Stimulated activated CD8-positive, alpha-beta memory T cell treated with anti-CD3 and anti-CD28 coated beads, Interleukin-15, amount 100 ng/mL, for 48 hours (primary cell): ENCODE results near the gene HNRNPM.

ENCODE experiments used
- DNase-seq, 2 donors: peaks; one replicate each; pipeline ENCODE4 v3.0.0-alpha.2; 2020; ENCODE audit warnings: low read depth in 2 of 2

The HNRNPM gene

DNA sequence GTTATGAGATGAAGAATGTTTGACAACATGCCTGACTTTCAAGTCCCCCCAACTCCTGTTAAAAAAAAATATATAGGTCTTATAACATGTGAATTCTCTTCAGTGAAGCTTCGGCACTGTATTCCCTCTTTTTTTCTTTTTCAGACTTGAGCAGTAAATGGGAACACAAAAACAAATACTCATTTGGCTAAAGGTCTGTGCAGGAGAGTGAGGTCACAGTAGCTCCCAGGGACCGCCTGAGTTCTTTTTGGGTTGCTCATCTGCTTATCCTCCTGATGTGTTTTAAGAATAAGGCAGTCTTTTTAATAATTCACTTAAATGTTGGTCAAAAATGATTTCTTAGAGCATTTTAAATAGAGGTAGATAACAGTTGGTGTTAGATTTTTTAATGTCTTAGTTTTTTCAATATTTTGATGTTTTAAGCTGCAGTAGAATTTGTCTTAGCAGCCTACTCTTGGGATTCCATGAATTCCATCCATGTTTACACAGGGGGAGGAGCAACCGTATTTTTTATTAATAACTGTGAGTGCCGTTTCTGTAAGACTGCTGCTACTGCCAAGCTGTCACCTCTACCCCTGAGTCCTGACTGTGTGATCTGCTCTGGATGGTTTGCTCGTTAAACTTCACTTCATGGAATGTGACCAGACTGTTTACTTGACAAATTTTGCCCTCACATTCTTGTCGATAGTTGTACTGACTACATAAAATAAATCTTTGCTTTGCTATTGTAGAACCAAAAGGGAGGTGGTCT is 14.9 kb downstream of the HNRNPM start:
- DNase-seq: no peak

DNA sequence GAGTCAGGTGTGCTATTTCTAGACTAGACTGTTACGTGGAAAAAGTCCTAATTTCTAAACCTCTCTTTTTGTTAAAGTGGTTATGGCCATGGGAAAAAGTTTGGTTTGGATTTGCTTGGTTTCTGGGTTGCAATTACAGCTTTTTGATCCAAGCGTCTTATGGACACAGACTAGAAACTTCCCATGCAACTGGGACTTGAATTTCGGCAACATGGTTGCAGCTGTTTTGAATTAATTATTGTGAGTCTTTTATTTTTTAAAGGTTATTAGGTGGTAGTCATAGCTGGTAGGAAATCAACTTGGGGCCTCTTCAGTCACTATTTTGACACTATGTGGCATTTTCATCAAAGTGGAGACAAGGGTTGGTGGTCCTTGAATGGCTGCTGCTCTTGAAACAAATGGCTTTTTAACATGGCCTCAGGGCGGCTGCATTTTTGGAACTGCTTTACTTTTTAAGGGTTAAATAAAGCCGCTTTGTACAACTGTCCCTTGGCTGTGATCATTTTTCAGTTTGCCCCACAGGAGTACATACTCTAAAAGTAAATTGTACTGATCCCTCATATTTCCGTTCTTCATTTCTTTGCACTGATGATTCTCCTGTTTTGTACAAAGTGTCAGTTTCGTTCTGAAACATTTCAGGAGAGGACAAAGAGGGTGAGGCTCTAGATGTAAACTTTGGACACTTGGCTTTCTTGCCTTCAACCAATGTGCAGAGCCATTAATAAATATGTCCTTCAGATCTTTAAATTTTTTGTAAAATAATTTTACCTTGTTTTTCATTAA is 15.9 kb downstream of the HNRNPM start:
- no peak for DNase-seq

GRCh38 chr19:8461376-8461775 is 16.6 kb downstream of the HNRNPM start:
- DNase-seq: no peak

GRCh38 chr19:8461891-8462290 is 17.1 kb downstream of the HNRNPM start:
- no peak for DNase-seq

- no peak for DNase-seq
These were observed 17.8 kb downstream of the HNRNPM start for GRCh38 chr19:8462571-8462970.

DNA sequence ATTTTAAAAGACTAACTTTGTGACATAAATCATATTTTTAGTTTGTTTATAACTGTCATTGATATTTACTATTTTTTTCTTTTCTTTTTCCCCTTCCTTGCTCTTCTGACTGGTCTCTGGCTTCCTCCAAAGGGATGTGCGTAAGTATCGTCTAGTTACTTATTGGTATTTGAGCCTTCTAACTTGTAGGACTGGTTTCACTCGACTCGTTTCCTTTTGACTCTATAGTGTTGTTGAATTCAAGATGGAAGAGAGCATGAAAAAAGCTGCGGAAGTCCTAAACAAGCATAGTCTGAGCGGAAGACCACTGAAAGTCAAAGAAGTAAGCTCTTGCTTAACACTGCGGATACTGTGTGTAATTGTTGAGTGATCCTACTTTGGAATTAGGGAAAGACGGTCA is 18.6 kb downstream of the HNRNPM start:
- no peak for DNase-seq

DNA sequence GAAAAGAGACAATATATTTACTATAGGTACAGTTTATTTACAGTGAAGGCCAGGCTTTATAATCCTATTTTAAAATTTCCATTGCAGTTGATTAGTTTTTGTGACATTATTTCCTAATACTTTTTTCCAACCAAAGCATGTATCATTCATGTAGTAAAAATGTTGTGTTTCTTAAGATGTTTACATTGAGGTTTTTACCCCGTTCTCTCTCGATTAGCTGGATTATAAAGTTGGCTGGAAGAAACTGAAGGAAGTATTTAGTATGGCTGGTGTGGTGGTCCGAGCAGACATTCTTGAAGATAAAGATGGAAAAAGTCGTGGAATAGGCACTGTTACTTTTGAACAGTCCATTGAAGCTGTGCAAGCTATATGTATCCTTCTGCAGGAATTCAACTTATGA is 21.2 kb downstream of the HNRNPM start:
- DNase-seq: no peak

GRCh38 chr19:8468124-8468523 is 23.3 kb downstream of the HNRNPM start:
- DNase-seq: no peak

- no peak for DNase-seq
These were observed 24.1 kb downstream of the HNRNPM start for GRCh38 chr19:8468761-8469373.

DNA sequence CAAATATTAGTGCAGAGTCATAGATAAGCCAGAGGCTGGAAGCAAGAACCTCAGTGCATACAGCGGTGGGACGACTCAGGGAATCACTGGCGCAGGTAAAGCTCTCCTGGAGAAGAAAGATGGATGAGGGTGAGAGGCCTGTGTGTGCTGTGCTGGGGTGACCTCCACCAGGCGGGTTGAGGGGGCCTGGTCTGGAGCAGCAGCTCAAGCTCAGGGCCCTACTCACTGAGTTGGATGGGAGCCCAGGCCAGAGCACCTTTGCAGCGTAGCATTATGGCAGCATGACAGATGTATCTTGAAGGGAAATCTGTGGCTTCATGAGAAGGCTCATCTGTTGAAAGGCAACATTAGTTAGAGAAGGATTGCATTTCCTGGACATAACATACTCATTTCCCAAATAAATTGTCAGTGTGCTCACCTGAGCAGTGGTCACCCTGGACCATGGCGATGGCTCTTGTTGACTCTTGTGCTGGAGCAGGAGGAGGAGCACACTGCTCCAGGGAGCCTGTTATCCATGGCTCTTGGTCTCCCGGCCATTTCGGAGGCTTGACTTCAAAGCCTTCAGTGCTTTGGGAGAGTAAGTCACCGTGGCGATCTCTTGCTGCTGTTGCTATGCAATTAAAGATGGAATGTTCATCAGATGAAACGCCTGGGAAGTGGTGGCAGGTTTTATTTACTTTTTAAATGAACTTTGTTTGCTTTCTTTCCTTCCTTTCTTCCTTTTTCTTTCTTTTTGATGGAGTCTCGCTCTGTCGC is 25.0 kb downstream of the HNRNPM start:
- DNase-seq: no peak

GRCh38 chr19:8473648-8474476 is 29.1 kb downstream of the HNRNPM start:
- no peak for DNase-seq

DNA sequence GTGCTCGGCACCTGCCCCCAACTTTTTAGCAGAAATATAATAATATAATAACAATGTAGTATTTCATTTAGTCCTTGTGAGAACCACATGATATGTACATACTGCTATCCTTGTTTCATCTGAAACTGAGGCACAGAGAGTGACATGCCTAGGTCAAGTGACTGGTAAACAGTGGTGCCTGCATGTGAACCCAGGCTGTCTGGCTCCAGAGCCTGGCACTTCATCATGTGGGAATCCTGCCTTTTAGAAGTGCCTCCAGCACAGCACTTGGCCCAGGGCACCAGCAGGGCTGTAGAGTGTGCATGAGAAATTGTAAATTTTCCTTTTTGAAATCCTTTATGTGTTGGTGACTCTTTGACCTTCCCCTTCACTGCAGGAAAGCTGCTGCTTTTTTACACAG is 30.2 kb downstream of the HNRNPM start:
- DNase-seq: no peak

DNA sequence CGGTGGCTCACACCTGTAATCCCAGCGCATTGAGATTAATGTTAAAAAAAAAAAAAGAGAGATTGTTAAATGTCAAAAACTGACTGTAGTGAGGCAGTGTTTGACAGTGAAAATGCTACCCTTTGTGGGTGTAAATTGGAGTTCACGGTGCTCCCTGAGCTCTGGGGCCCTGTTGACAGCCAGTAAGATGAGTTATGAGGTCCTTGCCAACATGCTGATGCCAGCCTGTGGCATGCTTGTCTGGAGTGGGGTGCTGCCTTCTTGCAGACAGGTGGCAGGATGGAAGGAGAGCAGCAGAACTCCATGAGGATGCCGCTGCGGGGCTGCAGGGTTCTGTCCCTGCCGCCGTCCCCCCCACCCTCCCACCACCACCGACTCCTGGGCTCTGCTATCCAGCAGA is 31.7 kb downstream of the HNRNPM start:
- DNase-seq: no peak

DNA sequence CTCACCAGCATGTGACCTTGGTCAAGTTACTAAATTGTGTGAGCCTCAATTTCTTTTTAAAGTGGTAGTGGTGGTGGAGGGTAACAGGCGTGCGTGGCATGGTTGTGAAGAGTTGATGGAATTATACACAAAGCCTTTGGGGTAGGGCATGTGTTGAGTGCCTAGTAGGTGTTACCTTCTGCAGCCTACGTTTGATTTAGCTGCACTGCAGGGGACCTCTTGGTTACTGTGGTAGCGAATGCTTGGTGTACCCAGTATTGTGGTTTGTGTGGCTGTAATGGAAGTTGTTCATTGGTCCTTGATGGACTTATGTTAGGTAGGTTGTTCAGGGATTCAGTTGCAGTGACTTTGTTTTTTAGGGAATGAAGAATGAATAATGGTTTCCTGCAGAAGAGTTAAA is 33.1 kb downstream of the HNRNPM start:
- DNase-seq: no peak

GRCh38 chr19:8478598-8478997 is 33.8 kb downstream of the HNRNPM start:
- DNase-seq: no peak

GRCh38 chr19:8481201-8481600 is 36.4 kb downstream of the HNRNPM start:
- no peak for DNase-seq

DNA sequence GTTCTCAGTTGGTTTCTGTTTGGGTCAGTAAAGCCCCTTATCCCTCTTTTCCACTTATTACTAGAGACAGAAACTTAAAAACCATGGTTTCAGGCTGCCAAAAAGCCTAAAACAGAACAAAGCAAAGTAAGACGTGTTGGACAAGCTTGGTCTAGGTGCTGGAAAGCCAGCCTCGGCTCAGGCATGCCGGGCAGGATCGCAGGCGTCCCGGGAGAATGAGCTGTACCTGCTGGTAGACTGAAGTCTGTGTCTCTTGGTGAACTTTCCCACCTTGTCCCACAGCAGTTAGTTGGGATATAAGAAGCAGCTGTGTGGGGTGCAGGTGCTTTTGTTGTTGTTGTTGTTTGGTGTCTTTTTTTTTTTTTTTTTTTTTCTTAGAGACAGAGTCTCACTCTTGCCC is 36.8 kb downstream of the HNRNPM start:
- DNase-seq: no peak

- no peak for DNase-seq
These were observed 37.9 kb downstream of the HNRNPM start for GRCh38 chr19:8482696-8483095.

DNA sequence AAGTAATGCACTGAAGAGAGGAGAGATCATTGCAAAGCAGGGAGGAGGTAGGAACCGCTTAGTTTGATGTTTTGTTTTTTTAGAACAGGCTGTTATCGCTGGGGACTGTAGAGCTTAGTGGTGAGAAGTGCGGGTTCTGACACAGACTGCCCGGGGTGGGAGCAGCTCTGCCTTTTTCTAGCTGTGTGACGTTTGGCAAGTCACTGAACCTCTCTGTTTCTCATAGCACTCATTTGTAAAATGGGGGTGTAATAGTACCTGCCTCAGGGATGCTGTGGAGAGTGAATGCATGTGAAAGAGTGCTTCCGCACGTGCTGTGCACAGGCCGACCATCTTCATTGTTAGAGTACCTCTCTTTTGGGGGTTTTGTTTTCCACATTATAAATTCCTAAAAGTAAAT is 38.4 kb downstream of the HNRNPM start:
- no peak for DNase-seq

DNA sequence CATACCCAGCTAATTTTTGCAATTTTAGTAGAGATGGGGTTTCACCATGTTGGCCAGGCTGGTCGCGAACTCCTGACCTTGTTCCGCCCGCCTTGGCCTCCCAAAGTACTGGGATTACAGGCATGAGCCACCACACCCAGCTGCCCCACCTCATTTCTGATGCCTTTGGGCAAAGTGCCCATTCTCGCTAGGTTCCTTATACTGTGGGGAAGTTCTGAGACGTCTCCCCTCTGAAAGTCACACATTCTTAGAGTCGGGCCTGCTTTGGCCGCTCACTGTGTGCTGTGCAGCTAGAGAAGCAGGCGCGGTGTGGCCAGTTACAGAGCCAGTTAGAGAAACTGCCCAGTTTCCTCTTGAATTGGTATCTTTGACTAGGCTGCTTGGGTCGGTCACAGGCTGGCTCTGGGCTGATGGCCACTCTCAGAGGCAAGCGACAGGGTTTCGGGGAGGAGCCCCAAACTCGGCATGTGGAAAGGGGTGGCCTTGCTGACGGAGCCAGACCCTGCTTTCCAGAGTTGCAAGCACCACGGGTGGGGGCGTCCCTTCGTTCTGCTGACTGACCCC is 39.6 kb downstream of the HNRNPM start:
- DNase-seq: no peak
